Stimulated activated CD4-positive, alpha-beta T cell treated with anti-CD3 and anti-CD28 coated beads, TNF-alpha, amount 100 ng/mL, for 1 hour (primary cell): ENCODE data around the gene PANK4.
"Not testable (repeated sequence)": the region's sequence is repeated elsewhere in the genome, so short reads cannot be mapped to it uniquely, and the experiment has no call there.

ENCODE experiments used
- DNase-seq, 3 donors: peaks; one replicate each; pipeline ENCODE4 v3.0.0-alpha.2; 2020; ENCODE audit warnings: low read depth in 3 of 3, low spot score in 1 of 3

The PANK4 gene

GRCh38 chr1:2466958-2467554 lies 59.3 kb downstream of the PANK4 start:
- DNase-seq: peak in 1 of 3 donors; percentile 22

GRCh38 chr1:2466270-2466665 lies 60.1 kb downstream of the PANK4 start:
- DNase-seq: no peak

- no peak for DNase-seq
Measured at GRCh38 chr1:2465371-2466269, 60.8 kb downstream of the PANK4 start.

- no peak for DNase-seq
Measured at GRCh38 chr1:2463396-2463795, 63.0 kb downstream of the PANK4 start.

GRCh38 chr1:2462819-2463218 lies 63.6 kb downstream of the PANK4 start:
- DNase-seq: no peak

GRCh38 chr1:2460996-2461751 lies 65.2 kb downstream of the PANK4 start:
- no peak for DNase-seq

GRCh38 chr1:2460203-2460602 lies 66.2 kb downstream of the PANK4 start:
- no peak for DNase-seq

- no peak for DNase-seq
Measured at GRCh38 chr1:2459757-2460156, 66.6 kb downstream of the PANK4 start.

GRCh38 chr1:2459102-2459753 lies 67.2 kb downstream of the PANK4 start:
- not testable (repeated sequence) for DNase-seq

- no peak for DNase-seq
Measured at GRCh38 chr1:2458687-2459086, 67.7 kb downstream of the PANK4 start.
